ENCODE results near the gene HNRNPUL2.

- no peak for TF ChIP-seq CEBPB (IDR thresholded peaks at IDR 0.05; ENCODE audit: low read depth, low read length)
- TF ChIP-seq RAD21 (IDR thresholded peaks at IDR 0.05; ENCODE audit: low read length): no peak
- TF ChIP-seq CTCF (conservative IDR thresholded peaks at IDR 0.05; ENCODE audit: low read depth, low read length): no peak
- no peak for TF ChIP-seq SMC3 (IDR thresholded peaks at IDR 0.05; ENCODE audit: low read depth, low read length)
These were observed 44.7 kb downstream of the HNRNPUL2 start for GRCh38 chr11:62682518-62682917.

Measured in IMR-90 (cell line).